ENCODE measurements around the gene AOX1.

DNA sequence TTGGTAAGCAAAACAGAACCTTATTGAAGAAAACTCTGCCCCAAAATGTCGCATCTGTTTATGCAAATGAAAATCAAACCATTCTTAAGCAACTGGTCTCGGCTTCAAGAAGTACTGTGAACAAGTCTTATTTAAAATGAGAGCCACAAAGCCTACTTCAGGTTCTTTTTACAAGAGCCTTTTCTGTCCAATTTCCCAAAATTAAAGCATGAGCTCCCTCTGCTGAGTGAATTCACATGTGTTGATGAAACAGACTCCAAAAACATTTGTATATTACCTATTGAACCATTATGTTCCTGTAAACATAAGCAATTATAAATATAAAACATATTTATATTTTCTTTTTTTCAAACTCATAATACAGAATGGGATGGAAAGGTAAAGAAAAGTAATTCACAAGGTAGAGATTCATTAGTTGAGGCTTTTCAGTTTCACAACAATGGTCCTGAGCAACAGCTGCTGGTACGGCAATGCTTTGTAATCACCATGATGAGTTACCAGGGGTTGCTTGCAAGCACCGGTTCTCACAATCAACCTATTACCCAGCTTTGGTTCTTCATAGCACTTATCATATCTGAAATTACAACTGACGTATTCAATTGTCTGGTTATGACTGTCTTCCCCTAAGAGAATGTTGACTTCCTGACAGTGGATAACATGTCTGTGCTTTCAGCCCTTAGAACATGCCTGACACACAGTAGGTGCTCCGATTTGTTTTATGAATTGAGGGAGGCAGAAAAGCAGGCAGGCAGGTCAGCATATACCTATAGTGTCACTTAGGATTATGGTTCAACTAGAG, 117.5 kb downstream of the AOX1 start:
- TF ChIP-seq, protein P1, sequence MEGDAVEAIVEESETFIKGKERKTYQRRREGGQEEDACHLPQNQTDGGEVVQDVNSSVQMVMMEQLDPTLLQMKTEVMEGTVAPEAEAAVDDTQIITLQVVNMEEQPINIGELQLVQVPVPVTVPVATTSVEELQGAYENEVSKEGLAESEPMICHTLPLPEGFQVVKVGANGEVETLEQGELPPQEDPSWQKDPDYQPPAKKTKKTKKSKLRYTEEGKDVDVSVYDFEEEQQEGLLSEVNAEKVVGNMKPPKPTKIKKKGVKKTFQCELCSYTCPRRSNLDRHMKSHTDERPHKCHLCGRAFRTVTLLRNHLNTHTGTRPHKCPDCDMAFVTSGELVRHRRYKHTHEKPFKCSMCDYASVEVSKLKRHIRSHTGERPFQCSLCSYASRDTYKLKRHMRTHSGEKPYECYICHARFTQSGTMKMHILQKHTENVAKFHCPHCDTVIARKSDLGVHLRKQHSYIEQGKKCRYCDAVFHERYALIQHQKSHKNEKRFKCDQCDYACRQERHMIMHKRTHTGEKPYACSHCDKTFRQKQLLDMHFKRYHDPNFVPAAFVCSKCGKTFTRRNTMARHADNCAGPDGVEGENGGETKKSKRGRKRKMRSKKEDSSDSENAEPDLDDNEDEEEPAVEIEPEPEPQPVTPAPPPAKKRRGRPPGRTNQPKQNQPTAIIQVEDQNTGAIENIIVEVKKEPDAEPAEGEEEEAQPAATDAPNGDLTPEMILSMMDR (IDR thresholded peaks at IDR 0.05) = peak in 2 of 4 experiments; percentile 20 to 32
- no peak for TF ChIP-seq POLR2AphosphoS5 (IDR thresholded peaks at IDR 0.05)
- no peak for TF ChIP-seq POLR2A (IDR thresholded peaks at IDR 0.05)
- no peak for TF ChIP-seq EP300 (IDR thresholded peaks at IDR 0.05)

Measured in sigmoid colon (tissue), 4 donors.